Keratinocyte (primary cell): ENCODE measurements around the gene CHD2.

Source experiments
- EZH2 ChIP-seq: IDR thresholded peaks from one replicate; pipeline ENCODE4 v1.6.1; 2012; ENCODE audit warnings: inconsistent platforms, mild to moderate bottlenecking, low read length, moderate library complexity
- TF ChIP-seq, protein P1 (sequence below), 3 experiments: IDR thresholded peaks in 1 of 3; conservative IDR thresholded peaks in 1 of 3; optimal IDR thresholded peaks in 1 of 3; 2 replicates in 2 of 3; 3 replicates in 1 of 3; pipeline versions ENCODE3 to v1.5.1; 2011; ENCODE audit warnings: low read length in 3 of 3, mild to moderate bottlenecking in 3 of 3, moderate library complexity in 2 of 3, control low read depth in 1 of 3, inconsistent platforms in 1 of 3; ENCODE audit not compliant: insufficient read depth in 2 of 3; ENCODE audit errors: extremely low read depth in 1 of 3

GRCh38 chr15:92979011-92979701, 79.0 kb downstream of the CHD2 start:
- TF ChIP-seq, protein P1, sequence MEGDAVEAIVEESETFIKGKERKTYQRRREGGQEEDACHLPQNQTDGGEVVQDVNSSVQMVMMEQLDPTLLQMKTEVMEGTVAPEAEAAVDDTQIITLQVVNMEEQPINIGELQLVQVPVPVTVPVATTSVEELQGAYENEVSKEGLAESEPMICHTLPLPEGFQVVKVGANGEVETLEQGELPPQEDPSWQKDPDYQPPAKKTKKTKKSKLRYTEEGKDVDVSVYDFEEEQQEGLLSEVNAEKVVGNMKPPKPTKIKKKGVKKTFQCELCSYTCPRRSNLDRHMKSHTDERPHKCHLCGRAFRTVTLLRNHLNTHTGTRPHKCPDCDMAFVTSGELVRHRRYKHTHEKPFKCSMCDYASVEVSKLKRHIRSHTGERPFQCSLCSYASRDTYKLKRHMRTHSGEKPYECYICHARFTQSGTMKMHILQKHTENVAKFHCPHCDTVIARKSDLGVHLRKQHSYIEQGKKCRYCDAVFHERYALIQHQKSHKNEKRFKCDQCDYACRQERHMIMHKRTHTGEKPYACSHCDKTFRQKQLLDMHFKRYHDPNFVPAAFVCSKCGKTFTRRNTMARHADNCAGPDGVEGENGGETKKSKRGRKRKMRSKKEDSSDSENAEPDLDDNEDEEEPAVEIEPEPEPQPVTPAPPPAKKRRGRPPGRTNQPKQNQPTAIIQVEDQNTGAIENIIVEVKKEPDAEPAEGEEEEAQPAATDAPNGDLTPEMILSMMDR (optimal IDR thresholded peaks at IDR 0.05 in 1 of 3, IDR thresholded peaks at IDR 0.05 in 1 of 3, conservative IDR thresholded peaks at IDR 0.05 in 1 of 3; ENCODE audit: extremely low read depth in 1 of 3, insufficient read depth in 2 of 3, low read length in 3 of 3): no peak
- TF ChIP-seq EZH2: no peak
